Heart left ventricle (tissue), 16 donors: ENCODE measurements around the gene CNPY4. TPM values are rescaled to one million over a fixed set of nuclear protein-coding genes. Genes with fewer than 3 reads are reported as not detected.

Experiments used
- ATAC-seq, 4 donors: fragments of 200-7000 bp; cut with Tn5 transposase; one replicate each; pipeline ENCODE4 v1.9.1; 2020 to 2022; ENCODE audit warnings: moderate library complexity in 4 of 4, mild to moderate bottlenecking in 3 of 4, moderate number of reproducible peaks in 1 of 4
- DNase-seq, 5 donors: peaks; one replicate each; pipeline ENCODE4 v3.0.0-alpha.2; 2020
- H3K27ac ChIP-seq, 12 donors: fragments of 200-600 bp; sonication (generic) in 4 of 12; one replicate each; pipeline versions ENCODE4 v1.5.0 to v1.8.0; 2016 to 2022; ENCODE audit warnings: mild to moderate bottlenecking in 2 of 12
- H3K27me3 ChIP-seq, 9 donors: fragments of 200-600 bp; sonication (generic) in 2 of 9; one replicate each; pipeline versions ENCODE4 v1.5.1 to v1.8.0; 2016 to 2022; ENCODE audit warnings: mild to moderate bottlenecking in 3 of 9
- H3K36me3 ChIP-seq, 9 donors: fragments of 200-600 bp; sonication (generic) in 2 of 9; one replicate each; pipeline versions ENCODE4 v1.5.0 to v1.8.0; 2018 to 2022; ENCODE audit warnings: mild to moderate bottlenecking in 2 of 9
- H3K4me1 ChIP-seq, 12 donors: fragments of 200-600 bp; sonication (generic) in 4 of 12; one replicate each; pipeline versions ENCODE4 v1.5.0 to v1.8.0; 2016 to 2022; ENCODE audit warnings: mild to moderate bottlenecking in 3 of 12
- H3K4me3 ChIP-seq, 12 donors: fragments of 200-600 bp; sonication (generic) in 4 of 12; one replicate each; pipeline versions ENCODE4 v1.5.0 to v1.8.0; 2017 to 2022; ENCODE audit warnings: mild to moderate bottlenecking in 9 of 12, moderate library complexity in 4 of 12
- H3K9me3 ChIP-seq, 12 donors: fragments of 200-600 bp; sonication (generic) in 4 of 12; one replicate each; pipeline versions ENCODE4 v1.5.0 to v1.8.0; 2016 to 2022; ENCODE audit warnings: mild to moderate bottlenecking in 1 of 12
- POLR2A ChIP-seq, 2 donors: fragments of 450-650 bp; IDR thresholded peaks; one replicate each; pipeline ENCODE4 v1.6.1; 2017; ENCODE audit warnings: antibody characterized with exemption in 2 of 2, mild to moderate bottlenecking in 2 of 2, moderate library complexity in 2 of 2
- WGBS, 4 donors: extraction: QIAGEN DNeasy Blood & Tissue Kit in 2 of 4; methylation state at CpG; one replicate each; pipeline versions ENCODE4 v1.1.5 to v1.1.7; 2013 to 2018; 5-methylcytosine and 5-hydroxymethylcytosine counted together
- intact Hi-C, 10 donors: fragments of 100-400 bp; cut with DNase I; formaldehyde crosslinking; loops; one replicate each; pipeline versions ENCODE4 v1.11.1 to v1.14.2; 2022
- polyA plus RNA-seq, 2 donors: library from polyadenylated mRNA; stranded (reverse); fragments of 200-250 nt; gene quantifications; one replicate each; pipeline ENCODE4 v1.2.3, GENCODE V29; 2013
- total RNA-seq, 9 donors: library from RNA; depleted of rRNA in 2 of 9; stranded (reverse); fragments of >200 nt in 2 of 9; fragmentation: NEBNext Ultra II Directional in 3 of 9; extraction: Animal tissue kit (Norgen Biotek cat#: 25700) in 3 of 9; gene quantifications; one replicate each; pipeline versions ENCODE4 v1.1.0 to v1.2.4, GENCODE V29; 2016 to 2023
- TF ChIP-seq, protein P1 (sequence below), 12 donors: fragments of 200-600 bp; sonication (generic) in 4 of 12; IDR thresholded peaks; one replicate each; pipeline versions ENCODE4 v1.5.0 to v1.8.0; 2018 to 2022; ENCODE audit warnings: antibody characterized with exemption in 12 of 12, mild to moderate bottlenecking in 5 of 12
- donor health status: ischemic (EF 13 %, LVEDD 7.1; RV severe dilation, severe dysfunction).
- donor health status: healthy with polysubstance abuse.
- donor health status: DM: no; HTN: yes; CAD: no.
- donor health status: DM: no; HTN: no; CAD: no.
- donor health status: ischemic (EF 25% LVEDD 6.9; RV normal size, moderate dysfunction).
- donor health status: ischemic (EF 25% LVEDD 5.7; RV mildly dilated, moderate dysfunction).
- donor health status: healthy.
- donor health status: DM: yes; HTN: yes; CAD: no.
- donor health status: ischemic (EF 35%, LVEDD 5.7; RV mildly dilated, moderate dysfunction).
- donor health status: nonischemic (EF 11% LVEDD 7.7; RV severe dilation, severe dysfunction).
- donor health status: DM: yes; HTN: yes; CAD: no.
- donor health status: PGD.
- donor health status: ischemic (EF 29% LVEDD 5.4; RV normal size, mild dysfunction).
- donor health status: nonischemic (EF 23%, LVEDD 6.1; RV moderate dilation, normal function).

CNPY4 gene
- total and polyA plus RNA-seq, 11 donors = 5.9 to 10.8 (median 8.5) TPM

DNA sequence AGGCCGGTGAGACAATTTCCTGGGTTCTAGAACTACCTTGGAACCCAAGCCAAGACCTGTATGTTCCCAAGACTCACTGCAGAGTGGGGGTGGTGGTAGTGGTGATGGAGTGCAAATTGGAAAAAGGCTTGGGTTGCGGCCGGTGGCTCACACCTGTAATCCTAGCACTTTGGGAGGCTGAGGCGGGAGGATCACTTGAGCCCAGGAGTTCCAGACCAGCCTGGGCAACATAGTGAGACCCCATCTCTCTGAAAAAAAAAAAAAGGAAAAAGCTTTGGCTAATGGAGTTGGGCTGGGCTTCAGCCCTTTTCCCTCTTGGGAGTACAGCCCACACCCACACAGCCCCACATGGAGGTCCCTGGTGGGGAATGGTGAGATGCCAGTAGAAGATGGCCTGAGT lies 13.9 kb upstream of the CNPY4 start:
- TF ChIP-seq, protein P1, sequence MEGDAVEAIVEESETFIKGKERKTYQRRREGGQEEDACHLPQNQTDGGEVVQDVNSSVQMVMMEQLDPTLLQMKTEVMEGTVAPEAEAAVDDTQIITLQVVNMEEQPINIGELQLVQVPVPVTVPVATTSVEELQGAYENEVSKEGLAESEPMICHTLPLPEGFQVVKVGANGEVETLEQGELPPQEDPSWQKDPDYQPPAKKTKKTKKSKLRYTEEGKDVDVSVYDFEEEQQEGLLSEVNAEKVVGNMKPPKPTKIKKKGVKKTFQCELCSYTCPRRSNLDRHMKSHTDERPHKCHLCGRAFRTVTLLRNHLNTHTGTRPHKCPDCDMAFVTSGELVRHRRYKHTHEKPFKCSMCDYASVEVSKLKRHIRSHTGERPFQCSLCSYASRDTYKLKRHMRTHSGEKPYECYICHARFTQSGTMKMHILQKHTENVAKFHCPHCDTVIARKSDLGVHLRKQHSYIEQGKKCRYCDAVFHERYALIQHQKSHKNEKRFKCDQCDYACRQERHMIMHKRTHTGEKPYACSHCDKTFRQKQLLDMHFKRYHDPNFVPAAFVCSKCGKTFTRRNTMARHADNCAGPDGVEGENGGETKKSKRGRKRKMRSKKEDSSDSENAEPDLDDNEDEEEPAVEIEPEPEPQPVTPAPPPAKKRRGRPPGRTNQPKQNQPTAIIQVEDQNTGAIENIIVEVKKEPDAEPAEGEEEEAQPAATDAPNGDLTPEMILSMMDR (IDR thresholded peaks at IDR 0.05) = no peak
- TF ChIP-seq POLR2A (IDR thresholded peaks at IDR 0.05) = no peak
- intact Hi-C loops = no loop called here
- WGBS, 4 donors = 90 to 93% (median 92%) methylated on average over 4 of the region's 4 CpGs
- no peak overlapping the region for H3K4me3 ChIP-seq
- peaks cover 0 to 15% (median 7%) of the 10 kb centered on the region in 12 donors for H3K4me1 ChIP-seq
- peaks cover 0 to 76% (median 70%) of the 10 kb centered on the region in 9 donors for H3K36me3 ChIP-seq
- DNase-seq = no peak
- H3K27me3 ChIP-seq = no peaks in the 10 kb centered on the region
- no peak overlapping the region for H3K27ac ChIP-seq
- ATAC-seq = no peak
- H3K9me3 ChIP-seq = no peaks in the 10 kb centered on the region

DNA sequence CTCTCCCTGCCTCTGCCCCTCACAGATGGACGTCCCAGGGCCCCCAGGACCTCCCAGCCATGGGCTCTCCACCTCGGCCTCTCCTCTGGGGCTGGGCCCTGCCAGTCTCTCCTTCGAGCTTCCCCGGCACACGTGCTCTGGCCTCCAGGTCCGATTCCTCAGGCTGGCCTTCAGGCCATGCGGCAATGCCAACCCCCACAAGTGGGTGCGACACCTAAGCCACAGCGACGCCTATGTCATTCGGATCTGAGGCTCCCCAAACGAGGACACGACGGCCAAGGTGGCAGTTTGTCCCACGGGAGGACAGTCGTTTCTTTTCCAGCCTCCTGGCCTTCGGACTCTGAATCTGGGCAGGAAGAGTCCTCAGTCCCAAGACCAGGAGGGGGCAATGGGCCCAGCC lies 12.8 kb upstream of the CNPY4 start:
- H3K27ac ChIP-seq = no peak overlapping the region
- WGBS, 4 donors = 79 to 82% (median 79%) methylated on average over 17 of the region's 17 CpGs

DNA sequence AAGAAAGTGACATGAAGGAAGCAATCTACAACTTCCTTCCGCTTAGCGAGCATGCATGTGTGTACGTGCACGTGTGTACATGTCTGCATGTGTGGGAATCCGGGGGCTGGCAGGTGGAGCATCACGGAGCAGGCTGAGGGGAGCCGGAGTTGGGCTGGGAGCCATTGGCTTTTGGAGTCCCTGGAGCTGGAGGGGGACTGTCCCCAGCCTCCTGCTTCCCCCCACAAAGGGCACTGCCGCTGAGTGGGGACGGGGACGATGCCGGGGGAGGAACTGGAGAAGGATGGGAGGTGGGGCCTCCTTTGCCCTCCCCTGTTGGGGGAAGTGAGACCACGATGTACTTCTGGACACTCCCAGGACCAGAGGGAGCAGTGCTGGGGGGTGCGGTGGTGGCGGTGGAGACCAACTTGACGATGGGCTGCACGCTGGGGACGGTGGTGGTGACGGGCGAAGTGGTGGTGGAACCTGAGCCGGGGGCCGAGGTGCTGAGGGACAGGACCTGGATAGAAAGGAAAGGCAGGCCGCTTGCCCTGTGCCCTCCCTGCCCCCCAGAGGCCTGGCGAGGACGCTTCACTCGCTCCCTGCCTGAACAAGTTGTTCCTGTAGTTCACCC lies 12.2 kb upstream of the CNPY4 start:
- Histone ChIP-seq H3K27me3 (no peaks in the 10 kb centered on the region), H3K9me3 (no peaks in the 10 kb centered on the region), H3K36me3 (peaks cover 0 to 93% (median 86%) of the 10 kb centered on the region in 9 donors), H3K4me1 (peaks cover 0 to 6% (median 4%) of the 10 kb centered on the region in 12 donors), H3K4me3 (no peak overlapping the region), H3K27ac (no peak overlapping the region)
- ATAC-seq (peak in 1 of 4 donors; percentile 4), DNase-seq (no peak)
- WGBS, 4 donors = 83 to 85% (median 84%) methylated on average over 22 to 25 of the region's 25 CpGs
- intact Hi-C loops = no loop called here
- TF ChIP-seq, protein P1 (IDR thresholded peaks at IDR 0.05) = no peak
- TF ChIP-seq POLR2A (IDR thresholded peaks at IDR 0.05) = no peak

More for the DNA sequence above, 12.8 kb upstream of the CNPY4 start:
- ATAC-seq = no peak
- Histone ChIP-seq H3K4me3 (no peak overlapping the region), H3K27me3 (no peaks in the 10 kb centered on the region), H3K9me3 (no peaks in the 10 kb centered on the region), H3K4me1 (peaks cover 0 to 10% (median 7%) of the 10 kb centered on the region in 12 donors), H3K36me3 (peaks cover 0 to 87% (median 80%) of the 10 kb centered on the region in 9 donors)
- no peak for DNase-seq
- intact Hi-C loops = no loop called here
- TF ChIP-seq, protein P1 (IDR thresholded peaks at IDR 0.05) = no peak
- TF ChIP-seq POLR2A (IDR thresholded peaks at IDR 0.05) = no peak

DNA sequence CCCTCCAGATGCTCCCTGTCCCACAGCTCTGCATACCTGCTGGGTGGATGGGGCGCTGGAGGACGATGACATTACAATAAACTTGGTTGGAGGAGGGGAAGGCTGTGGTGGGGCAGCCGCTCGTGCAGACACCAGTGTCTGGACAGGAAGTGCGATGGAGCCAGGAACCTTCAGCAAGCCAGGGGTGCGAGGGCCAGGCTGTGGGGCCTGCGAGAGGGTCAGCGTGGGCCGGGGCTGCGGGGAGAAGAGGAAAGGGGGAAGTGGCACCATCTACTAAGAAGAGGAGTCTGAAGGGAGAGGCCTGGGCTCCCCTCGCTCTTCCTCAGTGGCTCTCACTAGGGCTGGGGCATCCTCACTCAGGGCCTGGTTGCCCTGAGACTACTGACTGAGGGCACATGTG lies 11.5 kb upstream of the CNPY4 start:
- no peak for ATAC-seq
- intact Hi-C loops = no loop called here
- no peaks in the 10 kb centered on the region for H3K9me3 ChIP-seq
- 73 to 80% (median 75%) methylated on average over 10 to 11 of the region's 11 CpGs for WGBS, 4 donors
- H3K27me3 ChIP-seq = no peaks in the 10 kb centered on the region
- TF ChIP-seq POLR2A (IDR thresholded peaks at IDR 0.05) = no peak
- TF ChIP-seq, protein P1 (IDR thresholded peaks at IDR 0.05) = no peak
- no peak for DNase-seq
- no peaks in the 10 kb centered on the region for H3K4me1 ChIP-seq
- no peak overlapping the region for H3K27ac ChIP-seq
- no peak overlapping the region for H3K4me3 ChIP-seq
- peaks cover 0 to 99% (median 93%) of the 10 kb centered on the region in 9 donors for H3K36me3 ChIP-seq
